GM18502 (cell line): ENCODE results near the gene SBK1.

Experiments used
- ATAC-seq: cut with Tn5 transposase; IDR thresholded peaks from one replicate; pipeline ENCODE4 v1.9.1; 2021; ENCODE audit warnings: mild to moderate bottlenecking; ENCODE audit not compliant: unreplicated experiment, poor library complexity

SBK1 gene

GRCh38 chr16:28303132-28303531, 10.8 kb downstream of the SBK1 start:
- ATAC-seq = no peak

GRCh38 chr16:28304214-28304613, 11.9 kb downstream of the SBK1 start:
- no peak for ATAC-seq

- no peak for ATAC-seq
Observed at GRCh38 chr16:28307936-28308335, 15.6 kb downstream of the SBK1 start.

GRCh38 chr16:28308794-28309584, 16.7 kb downstream of the SBK1 start:
- ATAC-seq = no peak

- ATAC-seq = no peak
Observed at GRCh38 chr16:28309811-28310311, 17.5 kb downstream of the SBK1 start.

- no peak for ATAC-seq
Observed at GRCh38 chr16:28310796-28311195, 18.5 kb downstream of the SBK1 start.

GRCh38 chr16:28311413-28311812, 19.1 kb downstream of the SBK1 start:
- ATAC-seq = no peak

- no peak for ATAC-seq
Observed at GRCh38 chr16:28311913-28312312, 19.6 kb downstream of the SBK1 start.

- no peak for ATAC-seq
Observed at GRCh38 chr16:28312327-28312726, 20.0 kb downstream of the SBK1 start.

- ATAC-seq = no peak
Observed at GRCh38 chr16:28313587-28313986, 21.3 kb downstream of the SBK1 start.

- no peak for ATAC-seq
Observed at GRCh38 chr16:28316054-28316453, 23.7 kb downstream of the SBK1 start.

GRCh38 chr16:28317040-28317880, 24.9 kb downstream of the SBK1 start:
- ATAC-seq = no peak

- ATAC-seq = no peak
Observed at GRCh38 chr16:28318042-28318744, 25.9 kb downstream of the SBK1 start.

- ATAC-seq = no peak
Observed at GRCh38 chr16:28319476-28320022, 27.2 kb downstream of the SBK1 start.

- no peak for ATAC-seq
Observed at GRCh38 chr16:28320023-28320561, 27.8 kb downstream of the SBK1 start.

- no peak for ATAC-seq
Observed at GRCh38 chr16:28320741-28321140, 28.4 kb downstream of the SBK1 start.

GRCh38 chr16:28321700-28322411, 29.5 kb downstream of the SBK1 start:
- ATAC-seq = no peak

- no peak for ATAC-seq
Observed at GRCh38 chr16:28324235-28324886, 32.0 kb downstream of the SBK1 start.

- ATAC-seq = no peak
Observed at GRCh38 chr16:28324887-28325279, 32.6 kb downstream of the SBK1 start.
